Fibroblast of lung (primary cell): ENCODE results near the gene NCF4. TPM values are rescaled to one million over a fixed set of nuclear protein-coding genes. Genes with fewer than 3 reads are reported as not detected.

ENCODE experiments used
- DNase-seq, 2 donors: peaks; one replicate each; pipeline versions ENCODE4 v3.0.0 to v3.0.0-alpha.2; 2010; ENCODE audit warnings: low read depth in 2 of 2
- H2AFZ ChIP-seq: 2 replicates; pipeline ENCODE4 v1.5.1; 2012; ENCODE audit warnings: low read length, control low read depth, inconsistent platforms
- H3K27ac ChIP-seq: 2 replicates; pipeline ENCODE4 v1.5.1; 2011; ENCODE audit warnings: low read length, control low read depth; ENCODE audit not compliant: insufficient read depth
- H3K27me3 ChIP-seq: 2 replicates; pipeline ENCODE4 v1.5.1; 2011; ENCODE audit warnings: mild to moderate bottlenecking, low read length; ENCODE audit not compliant: control insufficient read depth, insufficient read depth
- H3K36me3 ChIP-seq: 2 replicates; pipeline ENCODE4 v1.5.1; 2011; ENCODE audit warnings: low read length; ENCODE audit not compliant: control insufficient read depth, insufficient read depth
- H3K4me1 ChIP-seq: 2 replicates; pipeline ENCODE4 v1.5.1; 2011; ENCODE audit warnings: low read length; ENCODE audit not compliant: control insufficient read depth, insufficient read depth; ENCODE audit errors: extremely low read depth
- H3K4me2 ChIP-seq: 2 replicates; pipeline ENCODE4 v1.5.1; 2011; ENCODE audit warnings: low read length, control low read depth; ENCODE audit not compliant: insufficient read depth; ENCODE audit errors: extremely low read depth
- H3K4me3 ChIP-seq, 4 experiments: fragments of 200-600 bp in 1 of 4; sonication (generic) in 1 of 4; replicated peaks in 1 of 4; 2 replicates each; pipeline ENCODE4 v1.5.1; 2011 to 2016; ENCODE audit warnings: low read length in 4 of 4, low read depth in 3 of 4, mild to moderate bottlenecking in 3 of 4, control low read depth in 2 of 4, inconsistent platforms in 1 of 4, mixed read lengths in 1 of 4; ENCODE audit not compliant: insufficient read depth in 1 of 4; ENCODE audit errors: control extremely low read depth in 1 of 4
- H3K79me2 ChIP-seq: 2 replicates; pipeline ENCODE4 v1.5.1; 2012; ENCODE audit warnings: mild to moderate bottlenecking, low read length, inconsistent platforms; ENCODE audit not compliant: control insufficient read depth, insufficient read depth
- H3K9ac ChIP-seq: 2 replicates; pipeline ENCODE4 v1.5.1; 2011; ENCODE audit warnings: mild to moderate bottlenecking, low read length, control low read depth; ENCODE audit not compliant: insufficient read depth
- H3K9me3 ChIP-seq: 2 replicates; pipeline ENCODE4 v1.5.1; 2012; ENCODE audit warnings: low read depth, low read length; ENCODE audit not compliant: control insufficient read depth, insufficient read depth
- H4K20me1 ChIP-seq: 2 replicates; pipeline ENCODE4 v1.5.1; 2011; ENCODE audit warnings: low read length; ENCODE audit not compliant: control insufficient read depth, insufficient read depth; ENCODE audit errors: extremely low read depth
- EZH2 ChIP-seq: IDR thresholded peaks from 2 replicates; pipeline ENCODE4 v1.5.1; 2012; ENCODE audit warnings: low read length, control low read depth, mild to moderate bottlenecking; ENCODE audit errors: missing control alignments
- polyA plus RNA-seq, 2 donors: library from polyadenylated mRNA; depleted of rRNA in 1 of 2; stranded (reverse) in 1 of 2; unstranded in 1 of 2; fragments of >200 nt; gene quantifications; 2 replicates each; pipeline ENCODE4 v1.2.1, GENCODE V29; 2011 to 2012; ENCODE audit warnings: missing spikeins in 1 of 2
- total RNA-seq: library from RNA; depleted of rRNA; stranded (reverse); fragments of >200 nt; gene quantifications from 2 replicates; pipeline ENCODE4 v1.2.1, GENCODE V29; 2014
- TF ChIP-seq, protein P1 (sequence below), 2 donors: IDR thresholded peaks in 1 of 2; conservative IDR thresholded peaks in 1 of 2; 1 replicate in 1 of 2; 2 replicates in 1 of 2; pipeline ENCODE4 v1.5.1; 2011 to 2012; ENCODE audit warnings: low read length in 2 of 2, control low read depth in 1 of 2, inconsistent platforms in 1 of 2, low read depth in 1 of 2, mild to moderate bottlenecking in 1 of 2

Gene NCF4
- total and polyA plus RNA-seq, 2 donors (not counting 1 experiment from before 2014, with no cell fraction given): not detected

DNA sequence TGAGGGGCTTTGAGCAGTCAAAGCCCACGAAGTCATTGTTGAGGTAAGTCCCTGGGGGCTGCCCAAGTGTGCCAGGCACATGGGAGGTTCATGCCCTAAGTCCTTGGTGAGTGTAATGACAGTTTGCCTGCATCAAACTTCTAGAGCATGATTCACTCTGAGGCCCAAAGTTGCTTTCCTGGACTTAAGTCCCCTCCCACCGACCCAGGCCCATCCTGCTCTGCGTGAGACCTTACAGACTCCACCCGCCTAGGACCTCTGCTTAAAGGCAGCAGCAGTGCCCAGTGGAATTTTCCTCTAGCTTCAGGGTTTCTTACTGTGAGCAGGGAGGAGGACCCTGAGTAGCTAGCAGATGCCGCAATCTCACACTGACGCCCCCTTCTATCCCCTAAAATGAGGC is 38.2 kb upstream of the NCF4 start:
- Histone ChIP-seq H3K9ac (no peak overlapping the region), H3K4me3 (no peak overlapping the region), H3K4me2 (no peak overlapping the region), H3K36me3 (no peaks in the 10 kb centered on the region), H3K79me2 (no peaks in the 10 kb centered on the region), H3K27ac (no peak overlapping the region), H3K9me3 (no peaks in the 10 kb centered on the region), H4K20me1 (no peaks in the 10 kb centered on the region), H3K4me1 (no peaks in the 10 kb centered on the region), H3K27me3 (peaks cover 19% of the 10 kb centered on the region), H2AFZ (no peak overlapping the region)
- no peak for DNase-seq
- TF ChIP-seq, protein P1, sequence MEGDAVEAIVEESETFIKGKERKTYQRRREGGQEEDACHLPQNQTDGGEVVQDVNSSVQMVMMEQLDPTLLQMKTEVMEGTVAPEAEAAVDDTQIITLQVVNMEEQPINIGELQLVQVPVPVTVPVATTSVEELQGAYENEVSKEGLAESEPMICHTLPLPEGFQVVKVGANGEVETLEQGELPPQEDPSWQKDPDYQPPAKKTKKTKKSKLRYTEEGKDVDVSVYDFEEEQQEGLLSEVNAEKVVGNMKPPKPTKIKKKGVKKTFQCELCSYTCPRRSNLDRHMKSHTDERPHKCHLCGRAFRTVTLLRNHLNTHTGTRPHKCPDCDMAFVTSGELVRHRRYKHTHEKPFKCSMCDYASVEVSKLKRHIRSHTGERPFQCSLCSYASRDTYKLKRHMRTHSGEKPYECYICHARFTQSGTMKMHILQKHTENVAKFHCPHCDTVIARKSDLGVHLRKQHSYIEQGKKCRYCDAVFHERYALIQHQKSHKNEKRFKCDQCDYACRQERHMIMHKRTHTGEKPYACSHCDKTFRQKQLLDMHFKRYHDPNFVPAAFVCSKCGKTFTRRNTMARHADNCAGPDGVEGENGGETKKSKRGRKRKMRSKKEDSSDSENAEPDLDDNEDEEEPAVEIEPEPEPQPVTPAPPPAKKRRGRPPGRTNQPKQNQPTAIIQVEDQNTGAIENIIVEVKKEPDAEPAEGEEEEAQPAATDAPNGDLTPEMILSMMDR (conservative IDR thresholded peaks at IDR 0.05 in 1 of 2, IDR thresholded peaks at IDR 0.05 in 1 of 2; ENCODE audit: low read depth in 1 of 2, low read length in 2 of 2): no peak
- TF ChIP-seq EZH2: no peak

DNA sequence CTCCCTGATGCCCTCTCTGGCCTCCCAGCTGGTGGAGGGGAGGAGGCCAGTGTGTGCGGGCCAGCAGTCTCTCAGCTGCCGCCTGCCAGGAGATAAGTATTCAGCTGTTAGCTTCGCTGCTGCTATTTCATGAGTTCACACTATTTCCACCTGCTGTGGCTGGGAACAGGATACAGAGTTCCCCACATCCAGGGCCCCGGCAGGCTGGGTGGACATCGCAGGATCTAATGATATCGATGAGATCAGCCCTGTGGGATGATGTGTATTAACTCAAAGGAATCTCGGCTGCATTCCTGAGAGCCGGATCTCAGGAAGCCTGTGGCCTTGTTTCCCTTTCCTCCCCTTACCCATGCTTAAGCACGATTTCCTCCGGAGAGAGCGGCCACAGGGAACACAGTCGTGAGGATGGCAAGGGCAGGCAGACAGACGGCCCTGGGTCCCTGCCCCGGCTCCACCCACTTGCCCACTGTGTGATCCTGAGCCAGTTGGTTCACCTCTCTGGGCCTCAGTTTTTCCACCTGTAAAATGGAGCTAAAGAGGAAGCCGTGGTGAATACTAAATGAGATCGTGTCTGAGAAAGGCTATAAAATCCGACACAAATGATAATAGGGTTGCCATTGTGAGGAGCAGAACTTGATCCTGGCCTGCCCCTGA is 37.5 kb upstream of the NCF4 start:
- Histone ChIP-seq H3K9me3 (no peaks in the 10 kb centered on the region), H3K9ac (no peak overlapping the region), H3K4me3 (no peak overlapping the region), H3K79me2 (no peaks in the 10 kb centered on the region), H3K4me1 (no peaks in the 10 kb centered on the region), H3K4me2 (no peak overlapping the region), H3K36me3 (no peaks in the 10 kb centered on the region), H2AFZ (no peak overlapping the region), H3K27me3 (peaks cover 13% of the 10 kb centered on the region), H4K20me1 (no peaks in the 10 kb centered on the region), H3K27ac (no peak overlapping the region)
- no peak for TF ChIP-seq EZH2
- TF ChIP-seq, protein P1 (conservative IDR thresholded peaks at IDR 0.05 in 1 of 2, IDR thresholded peaks at IDR 0.05 in 1 of 2; ENCODE audit: low read depth in 1 of 2, low read length in 2 of 2): no peak
- peak in 1 of 2 donors; percentile 37 for DNase-seq

- no peak for DNase-seq
- Histone ChIP-seq H3K4me3 (no peak overlapping the region), H3K27ac (no peak overlapping the region), H3K79me2 (no peaks in the 10 kb centered on the region), H3K4me1 (no peaks in the 10 kb centered on the region), H3K36me3 (no peaks in the 10 kb centered on the region), H3K27me3 (peaks cover 9% of the 10 kb centered on the region), H3K4me2 (no peak overlapping the region), H4K20me1 (no peaks in the 10 kb centered on the region), H3K9ac (no peak overlapping the region), H2AFZ (no peak overlapping the region), H3K9me3 (no peaks in the 10 kb centered on the region)
- no peak for TF ChIP-seq EZH2
- TF ChIP-seq, protein P1 (conservative IDR thresholded peaks at IDR 0.05 in 1 of 2, IDR thresholded peaks at IDR 0.05 in 1 of 2; ENCODE audit: low read depth in 1 of 2, low read length in 2 of 2): no peak
Measured at GRCh38 chr22:36824655-36825054, 36.2 kb upstream of the NCF4 start.
